Choroid plexus epithelial cell (primary cell): Measurements from ENCODE around the gene ASB18.

Experiments
- DNase-seq: peaks from one replicate; pipeline ENCODE4 v3.0.0-alpha.2; 2010; ENCODE audit warnings: low read depth
- H3K4me3 ChIP-seq: 2 replicates; pipeline ENCODE4 v1.5.1; 2011; ENCODE audit warnings: low read depth, mild to moderate bottlenecking, control low read depth, low read length, moderate library complexity
- CTCF ChIP-seq: conservative IDR thresholded peaks from 2 replicates; pipeline ENCODE4 v1.5.1; 2011; ENCODE audit warnings: low read depth, mild to moderate bottlenecking, control low read depth, inconsistent platforms, low read length, moderate library complexity

The ASB18 gene

GRCh38 chr2:236254674-236255073 is 9.5 kb downstream of the ASB18 start:
- DNase-seq, result no peak
- no peak overlapping the region for H3K4me3 ChIP-seq
- no peak for TF ChIP-seq CTCF

GRCh38 chr2:236254001-236254400 is 10.2 kb downstream of the ASB18 start:
- TF ChIP-seq CTCF, result no peak
- DNase-seq, result no peak
- H3K4me3 ChIP-seq, result no peak overlapping the region

GRCh38 chr2:236252602-236253001 is 11.6 kb downstream of the ASB18 start:
- DNase-seq, result no peak
- no peak overlapping the region for H3K4me3 ChIP-seq
- no peak for TF ChIP-seq CTCF

GRCh38 chr2:236250909-236251579 is 13.2 kb downstream of the ASB18 start:
- no peak overlapping the region for H3K4me3 ChIP-seq
- no peak for TF ChIP-seq CTCF
- no peak for DNase-seq

GRCh38 chr2:236250286-236250685 is 13.9 kb downstream of the ASB18 start:
- no peak for TF ChIP-seq CTCF
- no peak overlapping the region for H3K4me3 ChIP-seq

GRCh38 chr2:236249066-236249465 is 15.1 kb downstream of the ASB18 start:
- no peak for DNase-seq
- H3K4me3 ChIP-seq, result no peak overlapping the region
- no peak for TF ChIP-seq CTCF

More at GRCh38 chr2:236250286-236250685, 13.9 kb downstream of the ASB18 start:
- DNase-seq, result no peak

GRCh38 chr2:236246711-236247246 is 17.4 kb downstream of the ASB18 start:
- no peak overlapping the region for H3K4me3 ChIP-seq
- TF ChIP-seq CTCF, result no peak
- DNase-seq, result no peak
